SH-SY5Y (cell line): ENCODE data around the gene OR2H2.

ENCODE experiments used
- GATA2 ChIP-seq: IDR thresholded peaks from 2 replicates; pipeline ENCODE4 v1.6.1; 2011; ENCODE audit warnings: mild to moderate bottlenecking, low read depth, low read length
- GATA3 ChIP-seq: IDR thresholded peaks from 2 replicates; pipeline ENCODE4 v1.6.1; 2011; ENCODE audit warnings: low read depth, mild to moderate bottlenecking, low read length, moderate library complexity

DNA sequence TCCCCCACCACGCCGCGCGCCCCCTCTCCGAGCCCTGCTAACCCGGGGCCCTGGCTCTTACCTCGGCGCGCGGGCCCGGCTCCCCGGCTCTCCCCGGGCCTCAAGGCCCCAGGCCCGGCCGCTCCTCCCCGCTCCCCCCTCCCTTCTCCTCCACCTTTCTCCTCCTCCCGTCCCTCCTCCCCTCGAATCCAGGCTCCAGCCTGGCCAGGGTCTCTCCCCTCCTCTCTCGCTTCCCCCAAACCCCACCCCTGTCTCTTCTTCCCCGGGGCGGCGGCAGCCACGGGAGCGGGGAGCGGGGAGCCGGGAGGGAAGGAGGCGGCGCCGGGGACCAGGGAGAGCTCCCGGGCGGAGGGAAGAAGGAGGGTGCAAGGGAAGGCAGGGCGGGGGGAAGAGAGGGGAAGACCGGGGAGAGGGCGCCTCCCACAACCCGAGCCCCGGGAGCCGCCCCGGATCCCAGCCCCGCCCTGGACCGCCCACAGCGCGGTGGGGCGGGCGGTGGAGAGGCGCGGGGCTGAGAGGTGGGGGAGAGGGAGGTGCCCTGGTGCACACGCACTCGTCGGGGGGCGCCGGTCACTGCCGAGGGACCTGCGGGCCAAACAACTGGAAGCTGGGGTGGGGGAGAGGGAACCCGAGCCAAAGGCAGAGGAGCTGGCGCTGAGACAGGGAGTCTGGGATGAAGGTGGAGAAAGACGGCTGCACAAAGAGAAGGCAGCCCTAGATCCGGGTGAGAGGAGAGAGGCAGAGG lies 48.0 kb downstream of the OR2H2 start, which contains the start of gene GABBR1:
- TF ChIP-seq GATA2 (no peak), GATA3 (no peak)
